Measurements from ENCODE around the gene EFEMP2.

Gene EFEMP2

GRCh38 chr11:65817835-65818680 is 54.5 kb downstream of the EFEMP2 start:
- DNase-seq = peak; percentile 75

DNA sequence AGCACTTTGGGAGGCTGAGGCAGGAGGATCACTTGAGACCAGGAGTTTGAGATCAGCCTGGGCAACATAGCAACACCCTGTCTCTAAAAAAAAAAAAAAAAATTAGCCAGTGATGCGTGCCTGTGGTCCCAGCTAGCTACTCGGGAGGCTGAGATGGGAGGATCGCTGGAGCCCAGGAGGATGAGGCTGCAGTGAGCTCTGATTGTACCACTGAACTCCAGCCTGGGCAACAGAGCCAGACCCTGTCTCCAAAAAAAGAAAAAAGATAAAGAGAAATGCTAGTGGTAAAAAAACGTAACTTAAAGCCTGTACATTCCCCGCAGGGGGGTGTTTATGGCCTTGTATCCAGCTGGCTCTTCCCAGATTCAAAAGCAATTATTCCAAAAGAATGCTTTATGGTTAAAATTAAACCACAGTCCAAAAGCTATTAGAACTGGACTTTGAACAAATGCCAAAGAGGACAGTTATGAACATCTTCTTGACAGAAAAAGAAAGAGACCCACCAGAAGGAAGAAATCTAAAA is 55.2 kb downstream of the EFEMP2 start:
- DNase-seq = no peak

- DNase-seq = no peak
Measured at GRCh38 chr11:65816696-65817095, 55.9 kb downstream of the EFEMP2 start.
